Occipital lobe (tissue), 2 donors: ENCODE results near the gene ETV3. TPM values are rescaled to one million over a fixed set of nuclear protein-coding genes. Genes with fewer than 3 reads are reported as not detected.

Experiments
- DNase-seq: peaks from one replicate; lab custom pipeline; 2025; lab: John Stamatoyannopoulos, UW
- total RNA-seq: library from RNA; depleted of rRNA; stranded (reverse); fragments of >200 nt; gene quantifications from one replicate; pipeline ENCODE4 v1.2.3, GENCODE V29; 2014

The ETV3 gene
- total RNA-seq, 1 donor from 2014 or later = 16.5 TPM

DNA sequence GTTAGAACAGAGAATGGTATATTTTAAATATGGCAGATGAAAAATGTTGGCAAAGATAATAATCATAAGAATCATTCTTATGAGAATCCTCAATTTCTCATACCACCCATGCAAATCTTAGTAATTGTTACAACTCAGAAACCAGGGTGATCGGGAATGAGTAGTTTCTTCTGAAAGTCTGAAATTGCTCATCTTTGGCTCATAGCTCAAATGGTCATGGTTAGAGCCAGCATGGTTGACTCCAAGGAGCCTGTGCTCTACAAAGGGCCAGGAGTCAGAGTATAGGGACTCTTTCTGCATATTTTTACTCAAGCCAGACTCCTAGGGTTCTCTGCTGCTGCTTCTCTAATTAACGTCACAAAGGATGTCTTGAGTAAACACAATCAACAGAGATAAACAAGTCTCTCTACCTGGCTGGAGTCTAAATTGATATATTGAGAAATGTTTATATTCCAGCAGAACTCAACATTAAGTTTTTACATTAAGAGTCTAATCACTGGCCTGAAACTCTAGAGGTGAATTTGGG is 1.9 kb upstream of the ETV3 start:
- no peak for DNase-seq

DNA sequence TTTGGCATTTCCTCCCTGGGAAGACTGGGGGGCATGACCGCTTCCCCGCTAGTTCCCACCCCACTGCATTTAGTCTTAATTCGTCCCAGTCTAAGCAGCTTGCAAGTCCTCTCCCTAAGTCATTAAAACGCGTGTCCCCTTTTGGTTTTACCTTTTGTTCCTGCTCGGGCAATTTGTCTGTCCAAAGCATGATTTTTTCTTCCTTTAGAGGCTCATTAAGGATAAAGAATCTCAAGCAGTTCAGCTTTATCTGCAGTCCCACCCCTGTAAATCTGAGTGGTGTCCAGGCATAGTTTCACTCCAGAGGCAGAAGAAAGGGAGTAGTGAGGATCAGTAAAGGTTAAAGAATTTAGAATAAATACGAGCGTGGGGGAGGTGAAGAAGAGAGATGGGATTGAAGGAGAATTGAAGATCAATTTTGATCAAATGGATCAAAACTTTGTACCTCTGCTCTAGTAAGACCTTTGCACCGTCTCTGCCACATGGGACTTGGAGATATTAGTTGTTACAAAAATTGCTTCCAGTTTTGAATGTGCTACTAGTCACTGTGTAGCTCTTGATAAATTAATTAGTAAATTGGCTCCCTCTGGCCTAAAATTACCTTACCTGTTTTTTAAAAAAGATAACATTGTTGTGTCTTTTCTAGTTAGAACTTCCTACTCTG is 989 bp upstream of the ETV3 start:
- no peak for DNase-seq

DNA sequence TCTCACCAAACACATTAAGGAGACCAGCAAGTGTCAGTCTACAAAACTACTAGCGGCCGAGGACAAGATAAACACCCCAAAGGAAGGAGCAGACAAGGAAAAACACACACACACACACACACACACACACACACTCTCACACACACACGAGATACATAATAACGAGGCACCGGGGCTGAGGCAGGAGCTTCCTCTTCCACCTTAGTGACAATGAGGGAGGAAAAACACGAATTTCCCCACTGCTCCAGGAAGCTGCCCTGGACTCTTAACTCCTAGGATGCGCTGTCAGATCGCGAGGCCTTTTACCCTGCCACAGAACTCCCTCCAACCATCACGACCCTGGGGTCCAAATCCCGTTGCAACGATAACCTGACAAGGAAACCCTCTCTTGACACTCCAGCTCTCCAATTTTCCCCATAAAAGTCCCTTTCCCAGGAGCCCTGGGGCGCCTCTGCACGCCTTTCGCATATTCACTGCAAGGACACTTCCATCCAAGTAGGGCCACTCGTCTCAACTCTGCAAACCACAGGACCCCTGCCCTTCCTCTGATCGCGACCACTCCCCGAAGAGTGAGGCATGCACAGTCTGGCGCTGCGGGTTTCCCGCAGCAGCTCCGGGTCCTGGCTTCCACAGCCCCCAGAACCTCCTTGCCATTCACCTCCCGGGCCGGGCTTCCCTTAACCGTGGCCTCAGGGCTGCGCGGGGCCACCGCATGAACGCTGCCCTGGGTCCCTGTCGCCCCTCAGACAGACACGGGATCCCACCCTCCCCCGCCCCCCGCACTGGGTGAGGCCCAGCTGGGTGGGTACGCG is 581 bp downstream of the ETV3 start:
- no peak for DNase-seq

DNA sequence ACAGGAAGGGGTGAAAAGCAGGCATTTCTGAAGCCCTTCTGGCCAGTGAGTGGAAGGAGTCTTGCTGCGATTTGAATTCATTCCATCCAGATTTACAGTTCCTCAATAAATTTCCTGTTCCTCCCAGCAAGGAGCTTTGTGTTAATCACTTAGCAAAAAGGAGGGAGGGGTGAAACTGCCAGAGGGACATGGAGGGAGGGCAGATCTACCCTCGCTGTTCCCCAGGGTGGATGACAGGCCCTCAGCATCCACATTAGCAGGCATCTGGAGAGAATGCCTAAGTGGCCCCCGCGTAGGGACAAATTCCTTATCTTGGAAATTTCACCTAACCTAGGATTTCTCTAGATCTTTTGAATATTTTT is 1.2 kb downstream of the ETV3 start:
- no peak for DNase-seq

DNA sequence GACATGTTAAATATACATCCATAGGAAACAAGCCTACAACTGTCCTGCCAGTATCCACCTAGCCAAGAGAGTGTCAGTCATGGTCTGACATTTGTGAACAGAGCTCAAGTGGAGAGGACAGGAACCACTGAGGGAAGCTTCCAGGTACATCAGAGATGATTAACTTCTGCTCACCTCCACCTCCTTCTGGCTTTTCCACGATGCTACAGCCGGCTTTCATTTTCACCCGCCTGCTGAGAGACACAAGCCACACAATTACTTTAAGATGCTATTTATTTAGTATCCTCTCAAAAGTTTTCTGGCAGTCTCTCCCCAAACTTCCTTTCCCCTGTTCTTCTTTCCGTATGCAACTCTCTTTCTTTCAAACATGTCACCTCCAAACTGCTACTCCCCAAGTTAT is 2.1 kb downstream of the ETV3 start:
- no peak for DNase-seq

DNA sequence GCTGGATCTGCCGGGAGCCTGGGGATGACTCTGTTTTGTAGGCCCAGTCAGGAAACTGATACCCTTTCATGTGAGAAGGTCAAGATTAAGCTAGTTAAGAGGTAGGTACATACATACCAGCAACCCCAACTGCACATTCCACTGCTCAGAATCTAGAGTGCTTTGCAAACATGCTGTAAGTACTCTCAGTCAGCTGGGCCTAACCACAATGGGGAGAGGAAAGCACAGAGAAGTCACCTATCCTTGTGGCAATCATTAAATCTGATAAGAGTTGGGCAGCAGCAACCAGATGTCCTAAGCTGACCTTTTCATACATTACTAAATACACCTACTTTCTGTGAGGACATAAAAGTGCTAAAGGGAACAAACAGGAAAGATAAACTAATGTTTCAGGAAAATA is 2.5 kb downstream of the ETV3 start:
- no peak for DNase-seq

DNA sequence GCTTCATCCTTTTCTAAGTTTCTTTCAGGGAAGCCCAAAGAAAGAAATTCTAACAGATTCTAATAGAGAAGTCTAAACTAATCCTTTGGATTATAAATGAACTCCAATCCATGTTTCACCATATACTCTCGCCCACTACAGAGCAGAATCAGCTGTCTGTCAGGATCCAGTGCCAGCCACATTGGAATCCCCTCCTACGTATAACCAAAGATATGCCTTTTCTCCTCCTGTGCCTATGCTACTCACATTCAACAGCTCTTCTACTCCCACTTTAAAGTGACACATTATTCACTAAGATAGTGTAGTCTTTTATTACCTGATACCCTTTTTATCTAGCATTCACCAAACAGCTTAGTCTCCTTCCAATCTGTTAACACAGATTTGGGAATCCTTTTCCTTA is 3.1 kb downstream of the ETV3 start:
- DNase-seq = no peak

DNA sequence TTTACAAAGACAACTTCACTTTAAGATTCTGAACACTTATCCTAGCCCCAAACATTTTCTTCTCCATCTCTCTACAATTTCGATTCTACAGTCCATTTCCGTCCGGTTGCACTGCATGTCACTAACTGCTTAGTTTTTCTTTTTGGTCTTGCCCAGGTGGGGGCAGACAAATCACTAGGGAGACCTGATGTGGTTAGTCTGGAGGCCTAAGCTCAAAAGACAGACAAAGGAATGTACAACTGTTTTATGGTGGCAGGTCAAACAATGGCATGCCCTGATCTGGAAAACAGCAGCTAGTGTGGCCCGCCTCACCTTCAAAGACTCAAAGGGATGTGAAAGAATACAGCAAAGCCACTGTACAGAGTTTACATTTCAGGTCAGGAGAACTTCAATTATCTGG is 3.8 kb downstream of the ETV3 start:
- no peak for DNase-seq

DNA sequence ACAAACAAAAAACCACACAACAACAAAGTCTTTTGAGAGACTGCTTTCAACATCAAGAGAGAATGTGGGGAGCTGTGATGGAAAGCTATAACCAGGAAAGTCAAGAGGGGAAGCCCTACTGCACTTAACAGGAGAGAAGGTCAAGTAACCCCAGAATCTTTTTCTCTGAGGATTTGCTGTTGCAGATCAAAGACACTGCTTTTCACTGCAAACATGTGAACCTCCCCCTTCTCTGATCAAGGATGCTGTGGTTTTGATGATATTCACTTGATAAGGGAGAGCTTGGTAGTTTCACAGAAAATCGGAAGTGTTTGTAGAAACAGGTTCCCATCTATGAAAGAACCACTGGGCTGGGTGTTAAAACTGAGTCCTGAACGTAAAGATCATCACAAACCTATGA is 4.8 kb downstream of the ETV3 start:
- DNase-seq = no peak

DNA sequence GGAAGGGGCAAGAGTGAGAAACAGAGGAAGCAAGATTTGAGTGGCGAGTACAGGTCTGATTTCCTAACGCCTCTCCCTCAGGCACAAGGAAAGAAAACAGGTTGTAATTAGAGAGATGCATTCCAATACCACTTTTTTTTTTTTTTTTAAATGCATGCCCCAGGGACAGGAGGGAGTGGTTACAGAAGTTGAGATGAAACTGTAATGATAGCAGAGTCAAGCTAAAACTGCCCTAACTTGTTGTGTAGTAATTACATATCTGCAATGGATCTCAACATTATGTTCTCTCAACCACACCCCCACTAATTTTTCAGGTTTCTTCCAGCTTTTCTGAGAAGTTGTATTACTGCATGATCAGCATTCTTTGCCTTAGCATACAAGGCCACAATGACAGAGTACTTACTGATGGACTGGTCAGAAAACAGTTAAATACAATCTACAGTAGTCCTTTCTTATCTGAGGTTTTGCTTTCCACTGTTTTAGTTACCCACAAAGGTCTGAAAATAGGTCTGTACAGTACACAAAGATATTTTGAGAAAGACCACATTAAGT is 5.5 kb downstream of the ETV3 start:
- DNase-seq = no peak

DNA sequence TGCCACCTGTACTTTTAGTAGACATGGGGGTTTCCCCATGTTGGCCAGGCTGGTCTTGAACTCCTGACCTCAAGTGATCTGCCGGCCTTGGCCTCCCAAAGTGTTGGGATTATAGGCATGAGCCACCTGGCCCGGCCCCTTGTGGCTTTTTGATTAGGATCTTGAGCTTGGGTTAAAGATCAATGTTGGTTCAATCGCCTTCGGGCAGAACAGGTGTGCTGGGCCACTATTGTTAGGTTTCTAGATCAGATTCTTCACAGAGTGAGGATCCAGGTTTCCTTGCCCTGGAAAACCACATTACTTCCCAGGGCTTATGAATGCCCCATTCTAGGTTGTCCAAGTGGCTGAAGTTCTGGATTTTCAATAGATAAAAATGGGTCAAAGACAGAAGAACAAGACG is 6.1 kb downstream of the ETV3 start:
- no peak for DNase-seq

DNA sequence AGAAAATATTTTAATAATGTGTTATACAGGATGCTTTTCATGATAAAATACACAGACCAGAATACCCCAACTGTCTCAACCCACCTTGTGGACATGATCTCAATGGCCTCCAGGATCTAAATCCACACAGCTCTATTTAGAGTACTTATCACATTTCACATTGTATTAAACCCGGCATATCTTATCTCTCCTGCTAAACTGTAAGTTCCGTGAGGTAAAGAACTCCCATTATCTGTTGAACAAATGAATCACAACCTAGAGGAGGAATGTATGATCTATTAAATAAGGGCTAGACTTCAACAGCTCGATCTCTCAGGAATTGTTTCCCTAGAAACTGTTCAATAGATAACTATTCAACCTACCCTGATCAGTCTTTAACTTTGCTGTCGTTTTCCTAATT is 6.9 kb downstream of the ETV3 start:
- no peak for DNase-seq

DNA sequence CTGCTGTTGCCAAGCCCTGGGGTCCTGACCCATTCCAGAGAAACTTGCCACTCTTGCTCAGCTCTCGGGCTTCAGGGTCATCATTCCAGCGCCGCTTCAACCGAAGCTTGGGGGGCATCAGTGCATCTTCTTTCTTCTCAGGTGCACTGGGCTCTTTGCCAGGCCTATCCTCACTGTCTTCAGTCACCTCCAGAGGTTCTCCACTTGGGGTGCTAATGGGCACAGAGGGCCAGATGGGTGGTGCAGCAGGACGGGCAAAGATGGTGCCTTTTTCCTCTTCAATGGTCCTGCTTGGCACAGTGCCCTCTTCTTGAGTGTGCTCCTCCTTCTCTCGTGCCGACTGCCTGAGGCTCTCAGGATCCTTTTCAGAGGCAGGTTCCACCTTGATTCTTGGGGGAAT is 13.3 kb downstream of the ETV3 start:
- no peak for DNase-seq

DNA sequence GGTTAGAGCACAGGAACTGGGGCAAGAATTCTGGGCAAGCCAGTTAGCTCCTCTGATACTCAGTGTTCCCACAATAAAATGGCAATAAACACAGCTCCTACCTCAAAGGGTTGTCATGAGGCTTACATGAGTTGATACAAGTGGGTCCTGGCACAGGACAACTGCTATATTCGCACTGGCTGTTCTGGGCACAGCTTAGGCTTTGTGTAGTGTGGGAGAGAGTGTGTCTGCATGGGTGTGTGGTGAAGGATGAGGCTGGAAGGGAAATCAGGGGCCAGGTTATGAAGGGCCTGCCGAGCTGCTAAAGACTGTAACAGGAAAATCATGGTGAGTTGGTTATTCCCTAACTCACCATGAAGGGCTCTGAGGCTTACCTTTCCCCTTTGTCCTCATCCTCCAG is 18.7 kb downstream of the ETV3 start:
- no peak for DNase-seq

DNA sequence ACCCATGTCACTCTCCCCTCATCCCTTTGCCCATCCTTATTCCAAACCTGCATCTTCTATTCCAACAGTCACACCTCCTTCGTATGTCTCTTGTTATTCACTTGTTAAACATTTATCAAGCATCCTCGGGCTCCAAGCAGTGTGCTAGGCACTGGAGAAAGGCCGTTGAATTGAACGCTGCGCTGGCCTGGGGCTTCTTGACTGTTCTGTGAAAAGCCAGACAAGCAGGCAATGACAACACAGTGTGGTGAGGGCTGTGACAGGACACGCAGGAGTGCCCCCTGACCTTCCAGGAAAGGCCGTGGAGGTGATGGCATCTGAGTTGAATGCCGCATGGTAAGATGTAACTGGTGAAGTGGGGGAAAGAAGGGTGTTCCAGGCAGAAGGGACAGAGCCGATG is 19.2 kb downstream of the ETV3 start:
- no peak for DNase-seq

DNA sequence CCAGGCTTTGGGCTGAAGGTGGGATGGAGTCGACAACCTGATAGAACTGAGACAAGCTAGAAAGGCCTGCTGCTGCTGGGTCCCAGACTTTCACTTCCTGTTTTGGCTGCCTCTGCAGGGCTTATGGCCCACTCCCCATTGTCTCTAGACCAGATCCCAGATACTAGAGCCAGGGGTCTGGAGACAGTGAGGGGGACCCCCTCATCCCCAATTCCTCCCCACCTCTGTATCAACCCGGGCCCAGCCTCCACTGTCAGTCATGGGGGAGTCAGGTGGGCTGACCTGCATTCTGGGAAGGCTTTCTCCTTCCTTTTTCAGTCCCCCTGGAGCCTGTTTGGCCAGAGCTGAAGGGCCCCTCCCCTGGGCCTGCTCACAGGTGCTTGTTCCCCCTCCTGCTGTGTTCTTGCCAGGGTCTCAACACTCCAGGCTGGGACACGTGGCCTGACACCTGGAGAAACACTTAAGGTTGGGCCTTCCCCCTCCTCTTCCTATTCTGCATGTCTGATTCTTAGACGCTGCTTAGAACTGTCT is 20.6 kb downstream of the ETV3 start:
- DNase-seq = no peak

DNA sequence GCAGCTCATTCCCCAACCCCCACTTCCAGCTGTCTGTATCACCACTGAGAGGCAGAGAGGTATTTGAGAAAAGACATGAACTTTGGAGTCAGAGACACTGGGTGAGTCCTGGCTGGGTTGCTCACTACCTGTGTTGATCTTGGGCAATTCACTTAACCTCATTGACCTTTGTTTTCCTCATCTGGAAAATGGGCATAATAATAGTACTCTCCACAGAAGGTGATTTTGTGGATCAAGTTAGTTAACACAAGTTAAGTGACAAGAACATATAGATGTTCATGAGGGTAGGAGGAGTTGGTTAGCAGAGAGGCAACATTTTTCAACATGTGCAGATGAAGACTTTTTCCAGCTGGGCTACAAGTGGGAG is 21.5 kb downstream of the ETV3 start:
- DNase-seq = no peak

DNA sequence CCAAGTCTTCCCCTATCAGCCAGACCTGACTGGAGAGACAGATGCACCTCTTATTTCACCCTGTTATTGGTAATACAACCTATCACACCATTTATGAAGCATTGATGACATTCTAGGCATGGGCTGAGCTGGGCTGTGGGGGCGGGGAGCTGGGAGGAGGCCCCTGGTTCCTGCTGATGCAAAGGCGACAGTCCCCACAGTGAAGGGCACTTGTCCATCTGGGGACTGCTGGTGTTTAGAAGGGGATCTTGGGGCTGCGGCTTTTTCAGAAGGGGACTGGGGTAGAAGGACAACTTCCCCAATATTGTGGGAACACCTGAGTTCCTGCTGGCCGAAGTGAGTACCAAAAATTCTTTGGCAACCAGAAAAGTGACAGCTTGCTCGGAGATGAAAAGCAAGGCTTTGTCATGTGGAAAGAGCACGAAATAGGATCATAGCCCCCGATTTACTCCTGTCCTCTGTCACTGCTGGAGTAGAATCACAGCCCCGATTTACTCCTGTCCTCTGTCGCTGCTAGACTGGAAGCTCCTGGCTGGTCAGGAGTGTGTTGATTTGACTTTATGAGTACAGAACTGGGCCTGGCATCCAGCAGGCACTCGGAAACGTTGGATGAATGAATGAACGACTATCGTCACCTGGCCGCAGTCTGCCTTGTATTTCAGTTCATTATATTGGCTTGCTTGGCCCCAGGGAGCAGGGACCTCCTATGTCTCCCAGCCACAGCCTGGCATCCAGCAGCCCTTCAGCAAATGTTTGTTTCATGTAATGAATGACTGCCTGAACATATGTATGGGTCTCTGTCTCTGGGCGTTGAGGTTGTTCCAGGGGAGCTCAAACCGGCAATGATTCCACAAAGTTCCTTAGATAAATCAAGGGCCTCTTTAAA is 22.1 kb downstream of the ETV3 start:
- no peak for DNase-seq

DNA sequence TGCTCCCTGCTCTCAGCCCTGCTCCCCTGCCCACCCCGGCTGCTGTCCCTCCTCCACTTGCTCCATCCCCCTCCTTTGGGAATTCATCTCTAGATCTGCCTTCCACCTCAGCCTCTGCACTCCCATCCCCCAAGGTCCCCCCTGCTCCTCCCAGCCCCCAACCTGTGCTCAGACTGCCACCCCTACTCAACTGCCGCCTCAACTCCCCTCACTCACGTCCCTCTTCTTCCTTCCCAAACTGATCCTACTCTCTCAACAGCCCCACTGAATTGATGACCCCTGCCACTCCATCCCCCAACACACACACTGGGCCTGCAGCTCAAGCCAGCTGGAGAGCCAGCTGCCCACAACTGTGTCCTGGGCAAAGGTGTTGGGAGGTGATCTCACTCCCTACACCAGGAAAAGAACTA is 22.8 kb downstream of the ETV3 start:
- DNase-seq = no peak

DNA sequence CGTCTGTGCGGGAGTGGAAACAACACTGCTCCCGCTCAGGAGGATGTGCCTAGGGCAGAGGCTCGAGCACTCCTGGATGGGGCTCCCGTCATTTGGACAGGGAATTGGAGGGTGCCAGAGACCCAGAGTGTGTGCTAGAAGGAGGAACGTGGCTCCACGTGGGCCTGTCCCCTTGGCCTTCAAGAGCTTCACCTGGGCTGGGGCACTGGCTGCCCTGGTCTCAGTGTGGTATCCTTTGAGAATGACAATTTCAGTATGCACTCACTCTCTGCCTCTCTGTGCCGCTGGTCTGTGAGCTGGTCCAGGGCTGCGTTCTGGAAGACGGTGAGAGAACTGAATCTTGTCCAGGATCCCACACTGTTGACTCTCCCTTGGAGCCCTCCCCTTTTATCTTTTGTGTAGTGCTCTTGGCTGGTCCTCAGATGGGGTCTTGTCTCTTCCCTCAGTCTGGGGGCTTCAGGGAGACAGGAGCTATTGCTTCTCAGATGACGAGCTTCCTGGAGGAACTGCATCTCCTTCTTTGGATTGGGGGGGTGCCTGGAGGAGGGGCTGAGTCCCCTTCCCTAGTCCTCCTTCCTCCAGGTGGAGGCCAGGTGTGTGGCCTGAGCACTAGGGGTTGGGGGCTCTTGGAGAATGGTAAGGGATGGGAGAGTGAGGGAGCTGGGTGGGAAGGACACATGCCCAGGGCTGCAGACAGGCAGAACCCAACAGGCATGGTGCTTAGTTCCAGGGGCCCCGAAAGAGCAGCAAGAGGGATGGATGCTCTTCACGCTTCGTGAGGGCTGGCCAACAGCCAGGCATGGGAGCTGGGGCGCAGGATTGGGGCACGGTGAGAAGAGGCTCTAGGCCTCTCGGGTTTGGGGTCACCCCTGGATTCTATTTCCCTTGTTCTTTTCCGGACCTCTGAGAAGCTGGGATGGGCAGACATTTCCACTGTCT is 23.7 kb downstream of the ETV3 start:
- DNase-seq = no peak

DNA sequence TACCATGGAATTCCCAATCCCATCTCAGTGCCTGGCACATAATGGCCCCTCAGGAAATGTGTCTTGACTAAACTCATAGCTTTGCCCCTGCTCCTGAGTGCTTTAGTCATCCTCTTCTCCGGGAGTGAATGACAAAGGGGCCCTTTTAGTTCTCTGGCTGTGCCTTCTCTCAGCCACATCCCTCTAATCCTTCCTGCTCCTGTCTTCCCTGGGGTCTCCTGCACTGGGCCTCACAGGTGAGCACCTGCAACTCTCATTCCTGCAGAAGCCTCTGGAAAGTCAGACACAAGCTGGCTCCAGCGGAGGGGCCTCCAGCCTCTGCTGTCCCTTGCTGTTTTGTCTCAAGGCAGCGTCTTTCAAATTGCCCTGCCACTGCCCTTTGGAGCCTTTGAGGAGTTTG is 24.6 kb downstream of the ETV3 start:
- DNase-seq = no peak
